Dendritic cell treated with granulocyte-macrophage colony-stimulating factor and Interleukin-4, amounts not matched to agents 40 ng/mL and 50 ng/mL, for 4 days (primary cell): ENCODE measurements around the gene SRGAP1.

ENCODE experiments used
- H3K27ac Mint-ChIP-seq: one replicate; pipeline ENCODE4 v1.8.0; 2022; ENCODE audit warnings: mild to moderate bottlenecking, mixed read lengths
- H3K27me3 Mint-ChIP-seq: one replicate; pipeline ENCODE4 v1.8.0; 2022; ENCODE audit warnings: mild to moderate bottlenecking, mixed read lengths
- H3K36me3 Mint-ChIP-seq: one replicate; pipeline ENCODE4 v1.8.0; 2022; ENCODE audit warnings: low read depth, mixed read lengths
- H3K4me1 Mint-ChIP-seq: one replicate; pipeline ENCODE4 v1.8.0; 2022; ENCODE audit warnings: low read depth, mixed read lengths
- H3K4me3 Mint-ChIP-seq: one replicate; pipeline ENCODE4 v1.8.0; 2022; ENCODE audit warnings: mild to moderate bottlenecking, moderate library complexity, mixed read lengths
- H3K9me3 Mint-ChIP-seq: one replicate; pipeline ENCODE4 v1.8.0; 2022; ENCODE audit warnings: mixed read lengths
- intact Hi-C: fragments of 100-400 bp; cut with micrococcal nuclease; formaldehyde crosslinking; loops from one replicate; pipeline ENCODE4 v1.15.0; 2022

The SRGAP1 gene

GRCh38 chr12:63915105-63915800 lies 70.8 kb downstream of the SRGAP1 start:
- Mint-ChIP-seq H3K27ac (no peak overlapping the region), H3K9me3 (no peaks in the 10 kb centered on the region), H3K4me1 (peaks cover 53% of the 10 kb centered on the region), H3K36me3 (no peaks in the 10 kb centered on the region), H3K27me3 (no peaks in the 10 kb centered on the region), H3K4me3 (no peak overlapping the region)
- intact Hi-C loops, result loop anchor here (5.0 kb wide), 3 partner anchors 47 to 172 kb away; partner anchors contain the start of gene SRGAP1

GRCh38 chr12:63916561-63917476 lies 72.3 kb downstream of the SRGAP1 start:
- no peaks in the 10 kb centered on the region for H3K27me3 Mint-ChIP-seq
- no peaks in the 10 kb centered on the region for H3K9me3 Mint-ChIP-seq
- H3K27ac Mint-ChIP-seq, result peak overlapping the region; percentile 41
- no peaks in the 10 kb centered on the region for H3K36me3 Mint-ChIP-seq
- peaks cover 55% of the 10 kb centered on the region for H3K4me1 Mint-ChIP-seq
- no peak overlapping the region for H3K4me3 Mint-ChIP-seq
- intact Hi-C loops, result loop anchor here (5.0 kb wide), 3 partner anchors 45 to 170 kb away; partner anchors contain the start of gene SRGAP1

GRCh38 chr12:63917477-63917862 lies 73.0 kb downstream of the SRGAP1 start:
- Mint-ChIP-seq H3K4me1 (peaks cover 52% of the 10 kb centered on the region), H3K27ac (peak overlapping the region; percentile 85), H3K27me3 (no peaks in the 10 kb centered on the region), H3K36me3 (no peaks in the 10 kb centered on the region), H3K4me3 (no peak overlapping the region), H3K9me3 (no peaks in the 10 kb centered on the region)
- intact Hi-C loops, result loop anchor here (5.0 kb wide), 3 partner anchors 45 to 170 kb away; partner anchors contain the start of gene SRGAP1

- intact Hi-C loops, result loop anchor here (5.0 kb wide), 3 partner anchors 44 to 169 kb away; partner anchors contain the start of gene SRGAP1
- H3K36me3 Mint-ChIP-seq, result no peaks in the 10 kb centered on the region
- peak overlapping the region; percentile 85 for H3K27ac Mint-ChIP-seq
Observed at GRCh38 chr12:63917864-63918799, 73.6 kb downstream of the SRGAP1 start.

GRCh38 chr12:63918800-63919300 lies 74.3 kb downstream of the SRGAP1 start:
- Mint-ChIP-seq H3K4me3 (peak overlapping the region; percentile 18), H3K27me3 (no peaks in the 10 kb centered on the region), H3K36me3 (no peaks in the 10 kb centered on the region), H3K27ac (peak overlapping the region; percentile 85), H3K4me1 (peaks cover 45% of the 10 kb centered on the region), H3K9me3 (no peaks in the 10 kb centered on the region)
- intact Hi-C loops, result loop anchor here (5.0 kb wide), 3 partner anchors 43 to 168 kb away; partner anchors contain the start of gene SRGAP1

More at GRCh38 chr12:63917864-63918799, 73.6 kb downstream of the SRGAP1 start:
- H3K9me3 Mint-ChIP-seq, result no peaks in the 10 kb centered on the region
- H3K4me1 Mint-ChIP-seq, result peaks cover 46% of the 10 kb centered on the region
- H3K27me3 Mint-ChIP-seq, result no peaks in the 10 kb centered on the region
- H3K4me3 Mint-ChIP-seq, result peak overlapping the region; percentile 35

GRCh38 chr12:63919756-63920155 lies 75.3 kb downstream of the SRGAP1 start:
- intact Hi-C loops, result loop anchor here (5.0 kb wide), 3 partner anchors 43 to 168 kb away; partner anchors contain the start of gene SRGAP1
- H3K4me3 Mint-ChIP-seq, result no peak overlapping the region
- H3K9me3 Mint-ChIP-seq, result no peaks in the 10 kb centered on the region
- no peaks in the 10 kb centered on the region for H3K36me3 Mint-ChIP-seq
- no peaks in the 10 kb centered on the region for H3K27me3 Mint-ChIP-seq
- H3K4me1 Mint-ChIP-seq, result peaks cover 45% of the 10 kb centered on the region
- no peak overlapping the region for H3K27ac Mint-ChIP-seq

GRCh38 chr12:63921157-63921556 lies 76.7 kb downstream of the SRGAP1 start:
- H3K9me3 Mint-ChIP-seq, result no peaks in the 10 kb centered on the region
- H3K4me1 Mint-ChIP-seq, result peaks cover 52% of the 10 kb centered on the region
- no peak overlapping the region for H3K4me3 Mint-ChIP-seq
- H3K36me3 Mint-ChIP-seq, result no peaks in the 10 kb centered on the region
- H3K27me3 Mint-ChIP-seq, result no peaks in the 10 kb centered on the region
- no peak overlapping the region for H3K27ac Mint-ChIP-seq
- intact Hi-C loops, result no loop called here

GRCh38 chr12:63922474-63922873 lies 78.0 kb downstream of the SRGAP1 start:
- H3K4me1 Mint-ChIP-seq, result peaks cover 39% of the 10 kb centered on the region
- no peaks in the 10 kb centered on the region for H3K9me3 Mint-ChIP-seq
- no peaks in the 10 kb centered on the region for H3K27me3 Mint-ChIP-seq
- no peak overlapping the region for H3K4me3 Mint-ChIP-seq
- H3K27ac Mint-ChIP-seq, result no peak overlapping the region
- no peaks in the 10 kb centered on the region for H3K36me3 Mint-ChIP-seq
- intact Hi-C loops, result no loop called here

GRCh38 chr12:63924781-63925180 lies 80.3 kb downstream of the SRGAP1 start:
- Mint-ChIP-seq H3K9me3 (no peaks in the 10 kb centered on the region), H3K36me3 (no peaks in the 10 kb centered on the region)
- intact Hi-C loops, result no loop called here

GRCh38 chr12:63927511-63927910 lies 83.0 kb downstream of the SRGAP1 start:
- Mint-ChIP-seq H3K27ac (no peak overlapping the region), H3K9me3 (no peaks in the 10 kb centered on the region), H3K4me3 (no peak overlapping the region), H3K4me1 (peaks cover 9% of the 10 kb centered on the region), H3K36me3 (no peaks in the 10 kb centered on the region), H3K27me3 (no peaks in the 10 kb centered on the region)
- intact Hi-C loops, result no loop called here

More at GRCh38 chr12:63924781-63925180, 80.3 kb downstream of the SRGAP1 start:
- H3K27ac Mint-ChIP-seq, result no peak overlapping the region
- H3K4me1 Mint-ChIP-seq, result peaks cover 16% of the 10 kb centered on the region
- H3K27me3 Mint-ChIP-seq, result no peaks in the 10 kb centered on the region
- H3K4me3 Mint-ChIP-seq, result no peak overlapping the region

GRCh38 chr12:63928305-63928704 lies 83.8 kb downstream of the SRGAP1 start:
- Mint-ChIP-seq H3K9me3 (no peaks in the 10 kb centered on the region), H3K4me3 (no peak overlapping the region), H3K27ac (no peak overlapping the region), H3K4me1 (peaks cover 9% of the 10 kb centered on the region), H3K36me3 (no peaks in the 10 kb centered on the region), H3K27me3 (no peaks in the 10 kb centered on the region)
- intact Hi-C loops, result no loop called here

GRCh38 chr12:63929426-63929825 lies 84.9 kb downstream of the SRGAP1 start:
- intact Hi-C loops, result no loop called here
- no peak overlapping the region for H3K4me3 Mint-ChIP-seq

GRCh38 chr12:63930971-63931370 lies 86.5 kb downstream of the SRGAP1 start:
- intact Hi-C loops, result no loop called here
- Mint-ChIP-seq H3K36me3 (no peaks in the 10 kb centered on the region), H3K27me3 (no peaks in the 10 kb centered on the region), H3K9me3 (no peaks in the 10 kb centered on the region), H3K4me1 (peaks cover 4% of the 10 kb centered on the region), H3K27ac (no peak overlapping the region), H3K4me3 (no peak overlapping the region)

More at GRCh38 chr12:63929426-63929825, 84.9 kb downstream of the SRGAP1 start:
- Mint-ChIP-seq H3K27me3 (no peaks in the 10 kb centered on the region), H3K36me3 (no peaks in the 10 kb centered on the region), H3K4me1 (peaks cover 9% of the 10 kb centered on the region), H3K9me3 (no peaks in the 10 kb centered on the region), H3K27ac (no peak overlapping the region)
